Measurements from ENCODE around the gene TTC27.

- TF ChIP-seq CTCF (IDR thresholded peaks at IDR 0.05): no peak
- no peak for TF ChIP-seq EP300 (IDR thresholded peaks at IDR 0.05)
- TF ChIP-seq POLR2A (IDR thresholded peaks at IDR 0.05): no peak
Observed at GRCh38 chr2:32852856-32853255, 225.0 kb downstream of the TTC27 start.

Data from ovary (tissue), 3 donors.